SK-N-SH (cell line): ENCODE measurements around the gene PRC1. TPM values are rescaled to one million over a fixed set of nuclear protein-coding genes. Genes with fewer than 3 reads are reported as not detected.

Experiments used
- CTCF ChIA-PET: fragments of 300-600, 350-600 bp; formaldehyde crosslinking; extraction: SDS; loops from one replicate; lab custom pipeline; 2021; lab: Yijun Ruan, JAX
- POLR2A ChIA-PET: fragments of 350-600 bp; sonication (Branson Sonifier 250); formaldehyde crosslinking; extraction: SDS; loops from one replicate; lab custom pipeline; 2020; ENCODE audit warnings: antibody characterized with exemption, inconsistent platforms; lab: Yijun Ruan, JAX
- DNase-seq: peaks from one replicate; pipeline ENCODE4 v3.0.0; 2012
- H2AFZ ChIP-seq: fragments of 200-600 bp; sonication (generic); 2 replicates; pipeline ENCODE4 v1.8.1; 2016; ENCODE audit warnings: antibody characterized with exemption, mild to moderate bottlenecking, low read depth
- H3F3A ChIP-seq: fragments of 200-600 bp; sonication (generic); replicated peaks from 2 replicates; pipeline ENCODE3; 2016; ENCODE audit warnings: antibody characterized with exemption, mild to moderate bottlenecking; ENCODE audit not compliant: insufficient read depth
- H3K27ac ChIP-seq, 2 experiments: fragments of 200-500 bp in 1 of 2; fragments of 200-600 bp in 1 of 2; sonication (Bioruptor generic) in 1 of 2; sonication (generic), shearing (Covaris generic) in 1 of 2; 2 replicates each; pipeline versions ENCODE4 v1.5.1 to v1.6.1; 2014 to 2016; ENCODE audit warnings: low read depth in 2 of 2, inconsistent platforms in 1 of 2, low read length in 1 of 2, mild to moderate bottlenecking in 1 of 2, mixed read lengths in 1 of 2
- H3K27me3 ChIP-seq: fragments of 200-600 bp; sonication (generic), shearing (Covaris generic); 2 replicates; pipeline ENCODE4 v1.6.1; 2016; ENCODE audit warnings: mixed run types; ENCODE audit not compliant: insufficient read depth
- H3K36me3 ChIP-seq, 2 experiments: fragments of 200-500 bp in 1 of 2; fragments of 200-600 bp in 1 of 2; sonication (Bioruptor generic) in 1 of 2; sonication (generic) in 1 of 2; replicated peaks in 1 of 2; 2 replicates each; pipeline versions ENCODE3 to v1.5.1; 2014 to 2016; ENCODE audit warnings: low read length in 1 of 2, mild to moderate bottlenecking in 1 of 2; ENCODE audit not compliant: insufficient read depth in 2 of 2, control insufficient read depth in 1 of 2
- H3K4me1 ChIP-seq, 2 experiments: fragments of 200-500 bp in 1 of 2; fragments of 200-600 bp in 1 of 2; sonication (Bioruptor generic) in 1 of 2; sonication (generic), shearing (Covaris generic) in 1 of 2; 2 replicates each; pipeline versions ENCODE4 v1.5.1 to v1.6.1; 2014 to 2016; ENCODE audit warnings: low read depth in 1 of 2, low read length in 1 of 2, mixed run types in 1 of 2; ENCODE audit not compliant: insufficient read depth in 2 of 2, control insufficient read depth in 1 of 2
- H3K4me2 ChIP-seq: fragments of 200-600 bp; sonication (generic), shearing (Covaris generic); 2 replicates; pipeline ENCODE4 v1.6.1; 2017; ENCODE audit warnings: mixed run types
- H3K4me3 ChIP-seq, 2 experiments: fragments of 200-500 bp in 1 of 2; fragments of 200-600 bp in 1 of 2; sonication (Bioruptor generic) in 1 of 2; sonication (generic), shearing (Covaris generic) in 1 of 2; 2 replicates each; pipeline versions ENCODE4 v1.5.1 to v1.8.1; 2014 to 2016; ENCODE audit warnings: low read depth in 2 of 2, inconsistent platforms in 1 of 2, low read length in 1 of 2, mild to moderate bottlenecking in 1 of 2, mixed read lengths in 1 of 2, moderate library complexity in 1 of 2
- H3K79me2 ChIP-seq: fragments of 200-600 bp; sonication (generic); 2 replicates; pipeline ENCODE4 v1.8.1; 2017; ENCODE audit warnings: mild to moderate bottlenecking; ENCODE audit not compliant: insufficient read depth
- H3K9ac ChIP-seq: fragments of 200-600 bp; sonication (generic); 2 replicates; pipeline ENCODE4 v1.6.1; 2017; ENCODE audit warnings: mixed run types
- H3K9me2 ChIP-seq: fragments of 200-600 bp; sonication (generic); 2 replicates; pipeline ENCODE4 v1.6.1; 2017; ENCODE audit warnings: mixed run types
- H3K9me3 ChIP-seq: fragments of 200-600 bp; sonication (generic); 2 replicates; pipeline ENCODE4 v1.6.1; 2017; ENCODE audit warnings: mixed run types, mild to moderate bottlenecking, moderate library complexity
- H4K20me1 ChIP-seq: fragments of 200-600 bp; sonication (generic); 2 replicates; pipeline ENCODE4 v1.6.1; 2017; ENCODE audit warnings: mild to moderate bottlenecking, mixed run types; ENCODE audit not compliant: insufficient read depth
- CHD2 ChIP-seq: fragments of 150-350 bp; IDR thresholded peaks from 2 replicates; pipeline ENCODE4 v1.6.1; 2018; ENCODE audit warnings: low read length; ENCODE audit not compliant: partially characterized antibody
- ELF1 ChIP-seq: IDR thresholded peaks from 2 replicates; pipeline ENCODE4 v1.4.0; 2012
- FOSL2 ChIP-seq: IDR thresholded peaks from 2 replicates; pipeline ENCODE4 v1.4.0; 2012; ENCODE audit warnings: low read depth, mild to moderate bottlenecking, moderate library complexity, borderline replicate concordance
- GABPA ChIP-seq: IDR thresholded peaks from 2 replicates; pipeline ENCODE4 v1.4.0; 2012; ENCODE audit warnings: low read depth, mild to moderate bottlenecking
- RAD21 ChIP-seq: IDR thresholded peaks from 2 replicates; pipeline ENCODE4 v1.6.1; 2012; ENCODE audit warnings: mild to moderate bottlenecking, low read length
- RXRA ChIP-seq: IDR thresholded peaks from 2 replicates; pipeline ENCODE4 v1.4.0; 2012; ENCODE audit warnings: low read depth, mild to moderate bottlenecking, borderline replicate concordance
- SMC3 ChIP-seq: IDR thresholded peaks from 2 replicates; pipeline ENCODE4 v1.6.1; 2012; ENCODE audit warnings: low read depth, low read length, improper control_type of control experiment
- TAF1 ChIP-seq: IDR thresholded peaks from 2 replicates; pipeline ENCODE4 v1.6.1; 2012; ENCODE audit warnings: low read depth, mild to moderate bottlenecking, low read length, moderate library complexity, borderline replicate concordance
- TCF12 ChIP-seq: IDR thresholded peaks from 2 replicates; pipeline ENCODE4 v1.4.0; 2012
- WGBS: methylation state at CpG from one replicate; pipeline ENCODE4 v1.1.6; 2017; ENCODE audit warnings: low lambda C conversion rate; 5-methylcytosine and 5-hydroxymethylcytosine counted together
- polyA plus RNA-seq, 3 experiments: library from polyadenylated mRNA; depleted of rRNA; stranded (reverse); fragments of >200 nt; gene quantifications; 2 replicates each; pipeline ENCODE4 v1.2.3, GENCODE V29; 2012
- TF ChIP-seq, protein P1 (sequence below): IDR thresholded peaks from 2 replicates; pipeline ENCODE4 v1.4.0; 2012; ENCODE audit warnings: low read depth
- TF ChIP-seq, protein P2 (sequence below): fragments of 150-350 bp; IDR thresholded peaks from 2 replicates; pipeline ENCODE4 v1.6.1; 2016; ENCODE audit warnings: mild to moderate bottlenecking, low read depth, low read length
- TF ChIP-seq, protein P3 (sequence below): fragments of 200-600 bp; sonication (generic); IDR thresholded peaks from 2 replicates; pipeline ENCODE4 v1.6.1; 2017; ENCODE audit warnings: antibody characterized with exemption, mild to moderate bottlenecking, moderate library complexity
- TF ChIP-seq, protein P4 (sequence below): IDR thresholded peaks from 2 replicates; pipeline ENCODE4 v1.4.0; 2012; ENCODE audit warnings: low read depth, borderline replicate concordance

Gene PRC1
- polyA plus RNA-seq, 1 of the 3 experiments (the other 2 are of a cell fraction), result 125 TPM

DNA sequence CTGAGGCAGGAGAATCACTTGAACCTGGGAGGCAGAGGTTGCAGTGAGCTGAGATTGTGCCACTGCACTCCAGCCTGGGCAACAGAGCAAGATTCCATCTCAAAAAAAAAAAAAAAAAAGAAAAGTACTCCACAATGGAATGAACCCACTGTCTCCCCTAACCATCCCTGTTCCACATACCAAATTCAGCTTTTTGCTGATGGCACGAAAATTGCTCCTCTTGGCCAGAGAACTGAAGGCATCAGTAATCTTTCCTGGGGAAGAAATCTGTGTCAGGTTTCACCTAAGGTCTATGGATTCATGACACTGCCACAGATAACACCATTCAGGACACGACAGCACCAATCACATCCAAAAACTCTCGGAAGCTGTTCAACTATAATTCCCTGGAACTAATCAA is 6.9 kb upstream of the PRC1 start:
- no peak overlapping the region for H3K9ac ChIP-seq
- no peak overlapping the region for H3K27ac ChIP-seq
- H3K4me2 ChIP-seq, result no peak overlapping the region
- TF ChIP-seq ELF1 (no peak), TCF12 (no peak), CHD2 (no peak), FOSL2 (no peak), SMC3 (no peak)
- TF ChIP-seq, protein P1, sequence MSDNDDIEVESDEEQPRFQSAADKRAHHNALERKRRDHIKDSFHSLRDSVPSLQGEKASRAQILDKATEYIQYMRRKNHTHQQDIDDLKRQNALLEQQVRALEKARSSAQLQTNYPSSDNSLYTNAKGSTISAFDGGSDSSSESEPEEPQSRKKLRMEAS, result no peak
- TF ChIP-seq, protein P2, sequence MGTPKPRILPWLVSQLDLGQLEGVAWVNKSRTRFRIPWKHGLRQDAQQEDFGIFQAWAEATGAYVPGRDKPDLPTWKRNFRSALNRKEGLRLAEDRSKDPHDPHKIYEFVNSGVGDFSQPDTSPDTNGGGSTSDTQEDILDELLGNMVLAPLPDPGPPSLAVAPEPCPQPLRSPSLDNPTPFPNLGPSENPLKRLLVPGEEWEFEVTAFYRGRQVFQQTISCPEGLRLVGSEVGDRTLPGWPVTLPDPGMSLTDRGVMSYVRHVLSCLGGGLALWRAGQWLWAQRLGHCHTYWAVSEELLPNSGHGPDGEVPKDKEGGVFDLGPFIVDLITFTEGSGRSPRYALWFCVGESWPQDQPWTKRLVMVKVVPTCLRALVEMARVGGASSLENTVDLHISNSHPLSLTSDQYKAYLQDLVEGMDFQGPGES, result no peak
- no peaks in the 10 kb centered on the region for H4K20me1 ChIP-seq
- POLR2A ChIA-PET, result no interaction called here
- H3K4me1 ChIP-seq, result 0 out of 4 replicates have a peak, but pooled peaks cover 0 to under 1% of the 10 kb centered on the region in 2 experiments
- no peak overlapping the region for H2AFZ ChIP-seq
- no peaks in the 10 kb centered on the region for H3K9me3 ChIP-seq
- CTCF ChIA-PET, result interaction anchor here (1.0 to 2.0 kb wide), 3 partner anchors 44 to 69 kb away, joined by 3 to 7 read pairs (median 4); partner anchors contain the start of gene HDDC3
- no peak for DNase-seq
- 94% methylated on average over 3 of the region's 3 CpGs for WGBS
- no peak overlapping the region for H3K4me3 ChIP-seq
- peaks cover 7% of the 10 kb centered on the region for H3F3A ChIP-seq
- peaks cover 18% of the 10 kb centered on the region for H3K79me2 ChIP-seq
- no peaks in the 10 kb centered on the region for H3K9me2 ChIP-seq
- no peaks in the 10 kb centered on the region for H3K27me3 ChIP-seq
- H3K36me3 ChIP-seq, result peaks cover 26 to 59% of the 10 kb centered on the region in 2 experiments

DNA sequence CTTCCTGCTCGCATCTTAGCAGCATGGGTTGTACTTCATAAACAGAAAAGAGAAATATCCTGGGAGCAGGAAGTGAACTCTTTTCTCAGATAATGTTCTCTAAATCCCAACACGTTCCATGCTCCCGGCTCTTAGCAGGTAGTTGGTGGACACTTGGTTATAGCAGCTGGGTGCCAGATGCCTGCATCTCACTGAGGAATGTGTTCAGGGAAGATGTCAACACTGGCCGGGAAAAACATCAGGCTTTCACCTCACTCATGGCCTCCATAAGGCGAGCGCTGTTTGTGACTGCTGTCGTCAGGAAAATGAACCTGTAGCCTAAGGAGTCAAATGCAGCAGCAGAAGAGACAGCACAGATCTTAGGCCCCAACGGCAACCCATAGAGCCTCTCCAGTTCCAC is 4.4 kb upstream of the PRC1 start:
- peaks cover 21 to 42% of the 10 kb centered on the region in 2 experiments for H3K36me3 ChIP-seq
- no peaks in the 10 kb centered on the region for H3K9me2 ChIP-seq
- TF ChIP-seq, protein P3, sequence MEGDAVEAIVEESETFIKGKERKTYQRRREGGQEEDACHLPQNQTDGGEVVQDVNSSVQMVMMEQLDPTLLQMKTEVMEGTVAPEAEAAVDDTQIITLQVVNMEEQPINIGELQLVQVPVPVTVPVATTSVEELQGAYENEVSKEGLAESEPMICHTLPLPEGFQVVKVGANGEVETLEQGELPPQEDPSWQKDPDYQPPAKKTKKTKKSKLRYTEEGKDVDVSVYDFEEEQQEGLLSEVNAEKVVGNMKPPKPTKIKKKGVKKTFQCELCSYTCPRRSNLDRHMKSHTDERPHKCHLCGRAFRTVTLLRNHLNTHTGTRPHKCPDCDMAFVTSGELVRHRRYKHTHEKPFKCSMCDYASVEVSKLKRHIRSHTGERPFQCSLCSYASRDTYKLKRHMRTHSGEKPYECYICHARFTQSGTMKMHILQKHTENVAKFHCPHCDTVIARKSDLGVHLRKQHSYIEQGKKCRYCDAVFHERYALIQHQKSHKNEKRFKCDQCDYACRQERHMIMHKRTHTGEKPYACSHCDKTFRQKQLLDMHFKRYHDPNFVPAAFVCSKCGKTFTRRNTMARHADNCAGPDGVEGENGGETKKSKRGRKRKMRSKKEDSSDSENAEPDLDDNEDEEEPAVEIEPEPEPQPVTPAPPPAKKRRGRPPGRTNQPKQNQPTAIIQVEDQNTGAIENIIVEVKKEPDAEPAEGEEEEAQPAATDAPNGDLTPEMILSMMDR, result no peak
- TF ChIP-seq RXRA, result no peak
- TF ChIP-seq TAF1, result no peak
- TF ChIP-seq RAD21, result no peak
- TF ChIP-seq, protein P1, result no peak
- no peak for TF ChIP-seq FOSL2
- TF ChIP-seq CHD2, result no peak
- TF ChIP-seq, protein P4, sequence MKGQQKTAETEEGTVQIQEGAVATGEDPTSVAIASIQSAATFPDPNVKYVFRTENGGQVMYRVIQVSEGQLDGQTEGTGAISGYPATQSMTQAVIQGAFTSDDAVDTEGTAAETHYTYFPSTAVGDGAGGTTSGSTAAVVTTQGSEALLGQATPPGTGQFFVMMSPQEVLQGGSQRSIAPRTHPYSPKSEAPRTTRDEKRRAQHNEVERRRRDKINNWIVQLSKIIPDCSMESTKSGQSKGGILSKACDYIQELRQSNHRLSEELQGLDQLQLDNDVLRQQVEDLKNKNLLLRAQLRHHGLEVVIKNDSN, result no peak
- no peak for TF ChIP-seq GABPA
- TF ChIP-seq, protein P2, result no peak
- DNase-seq, result no peak
- no peak overlapping the region for H3K27ac ChIP-seq
- POLR2A ChIA-PET, result no interaction called here
- no peak overlapping the region for H2AFZ ChIP-seq
- no peak overlapping the region for H3K9ac ChIP-seq
- H3K9me3 ChIP-seq, result no peaks in the 10 kb centered on the region
- peaks cover 39% of the 10 kb centered on the region for H3K79me2 ChIP-seq
- WGBS, result 83% methylated on average over 8 of the region's 8 CpGs
- peaks cover 15% of the 10 kb centered on the region for H3F3A ChIP-seq
- no peak overlapping the region for H3K4me2 ChIP-seq
- no peak overlapping the region for H3K4me3 ChIP-seq
- CTCF ChIA-PET, result no interaction called here
- peaks cover 0 to 10% of the 10 kb centered on the region in 2 experiments; a peak in 1 of 4 replicates for H3K4me1 ChIP-seq
- H3K27me3 ChIP-seq, result no peaks in the 10 kb centered on the region
- no peaks in the 10 kb centered on the region for H4K20me1 ChIP-seq
